Hepatocyte (in vitro differentiated cells): ENCODE data around the gene TAS1R3. TPM values are rescaled to one million over a fixed set of nuclear protein-coding genes. Genes with fewer than 3 reads are reported as not detected.

Source experiments
- DNase-seq: peaks from one replicate; pipeline ENCODE4 v3.0.0-alpha.2; 2016; ENCODE audit warnings: low spot score
- H2AFZ ChIP-seq: fragments of 200-600 bp; sonication (generic); 2 replicates; pipeline ENCODE4 v1.6.0; 2016; ENCODE audit warnings: antibody characterized with exemption, mild to moderate bottlenecking
- H3K27ac ChIP-seq: fragments of 200-600 bp; sonication (generic); 2 replicates; pipeline ENCODE4 v1.5.1; 2016; ENCODE audit warnings: mild to moderate bottlenecking
- H3K27me3 ChIP-seq: fragments of 200-600 bp; sonication (generic); 2 replicates; pipeline ENCODE4 v1.6.1; 2016
- H3K36me3 ChIP-seq: fragments of 200-600 bp; sonication (generic); replicated peaks from 2 replicates; pipeline ENCODE4 v1.5.1; 2016; ENCODE audit warnings: low read depth; ENCODE audit not compliant: insufficient read depth
- H3K4me1 ChIP-seq: fragments of 200-600 bp; sonication (generic); 2 replicates; pipeline ENCODE4 v1.5.1; 2016; ENCODE audit warnings: mild to moderate bottlenecking, moderate library complexity; ENCODE audit not compliant: insufficient read depth
- H3K4me2 ChIP-seq: fragments of 200-600 bp; sonication (generic); 2 replicates; pipeline ENCODE4 v1.6.0; 2016
- H3K4me3 ChIP-seq: fragments of 200-600 bp; sonication (generic); 2 replicates; pipeline ENCODE4 v1.5.1; 2016; ENCODE audit warnings: mild to moderate bottlenecking
- H3K79me2 ChIP-seq: fragments of 200-600 bp; sonication (generic); 2 replicates; pipeline ENCODE4 v1.6.0; 2017; ENCODE audit warnings: mild to moderate bottlenecking
- H3K9me2 ChIP-seq: fragments of 200-600 bp; sonication (generic); replicated peaks from 2 replicates; pipeline ENCODE4 v1.6.0; 2017; ENCODE audit warnings: mild to moderate bottlenecking; ENCODE audit not compliant: insufficient read depth
- H3K9me3 ChIP-seq: fragments of 200-600 bp; sonication (generic); 2 replicates; pipeline ENCODE4 v1.5.1; 2016; ENCODE audit warnings: low read depth, mild to moderate bottlenecking
- H4K20me1 ChIP-seq: fragments of 200-600 bp; sonication (generic); 2 replicates; pipeline ENCODE4 v1.6.0; 2016; ENCODE audit warnings: mild to moderate bottlenecking; ENCODE audit not compliant: insufficient read depth, poor library complexity, severe bottlenecking
- EZH2 ChIP-seq: fragments of 200-600 bp; sonication (generic); IDR thresholded peaks from 2 replicates; pipeline ENCODE4 v1.6.1; 2016; ENCODE audit warnings: antibody characterized with exemption, mild to moderate bottlenecking, borderline replicate concordance
- EZH2phosphoT487 ChIP-seq: fragments of 200-600 bp; sonication (generic); IDR thresholded peaks from one replicate; pipeline ENCODE4 v1.6.1; 2018; ENCODE audit warnings: antibody characterized with exemption, mild to moderate bottlenecking, low read depth, moderate library complexity; ENCODE audit not compliant: unreplicated experiment, severe bottlenecking
- WGBS: methylation state at CpG from one replicate; pipeline ENCODE4 v1.1.6; 2016; ENCODE audit warnings: low lambda C conversion rate; ENCODE audit errors: missing lambda C conversion rate; 5-methylcytosine and 5-hydroxymethylcytosine counted together
- polyA plus RNA-seq: library from polyadenylated mRNA; unstranded; fragments of >200 nt; fragmentation: Nextera tagmentation; extraction: Ambion mirVana; gene quantifications from 2 replicates; pipeline ENCODE4 v1.2.1, GENCODE V29; 2016
- total RNA-seq: library from RNA; depleted of rRNA; stranded (reverse); fragments of >200 nt; gene quantifications from 2 replicates; pipeline ENCODE4 v1.2.3, GENCODE V29; 2014
- TF ChIP-seq, protein P1 (sequence below): fragments of 200-600 bp; sonication (generic); IDR thresholded peaks from 2 replicates; pipeline ENCODE4 v1.5.1; 2016; ENCODE audit warnings: antibody characterized with exemption, mild to moderate bottlenecking; ENCODE audit not compliant: poor library complexity

The TAS1R3 gene
- total and polyA plus RNA-seq, 2 experiments from 2014 or later, result 0.17 to 0.42 TPM

DNA sequence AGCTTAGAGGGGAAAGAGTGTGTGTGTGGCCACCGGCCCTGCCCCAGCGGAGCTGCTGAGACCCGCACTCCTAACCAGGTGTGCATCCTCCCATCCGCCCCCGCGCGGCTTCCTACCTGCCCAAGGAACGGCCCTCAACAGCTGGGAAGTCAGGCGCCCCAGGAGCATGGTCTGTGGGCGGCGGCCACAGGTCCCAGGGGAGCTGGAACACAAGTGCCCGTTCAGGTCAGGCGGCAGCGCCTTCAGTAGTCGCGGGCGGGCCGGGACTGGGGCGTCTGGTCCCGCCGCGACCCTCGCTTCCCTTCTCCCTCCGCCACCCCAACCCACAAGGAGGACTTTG, 43.5 kb downstream of the TAS1R3 start:
- H3K4me2 ChIP-seq, result peak overlapping the region; percentile 97
- 3% methylated on average over 10 of the region's 24 CpGs for WGBS
- no peaks in the 10 kb centered on the region for H3K9me3 ChIP-seq
- no peaks in the 10 kb centered on the region for H3K36me3 ChIP-seq
- no peaks in the 10 kb centered on the region for H4K20me1 ChIP-seq
- H3K9me2 ChIP-seq, result no peaks in the 10 kb centered on the region
- no peak for DNase-seq
- peak overlapping the region; percentile 13 for H2AFZ ChIP-seq
- peaks cover 27% of the 10 kb centered on the region for H3K79me2 ChIP-seq
- TF ChIP-seq EZH2phosphoT487, result no peak
- TF ChIP-seq, protein P1, sequence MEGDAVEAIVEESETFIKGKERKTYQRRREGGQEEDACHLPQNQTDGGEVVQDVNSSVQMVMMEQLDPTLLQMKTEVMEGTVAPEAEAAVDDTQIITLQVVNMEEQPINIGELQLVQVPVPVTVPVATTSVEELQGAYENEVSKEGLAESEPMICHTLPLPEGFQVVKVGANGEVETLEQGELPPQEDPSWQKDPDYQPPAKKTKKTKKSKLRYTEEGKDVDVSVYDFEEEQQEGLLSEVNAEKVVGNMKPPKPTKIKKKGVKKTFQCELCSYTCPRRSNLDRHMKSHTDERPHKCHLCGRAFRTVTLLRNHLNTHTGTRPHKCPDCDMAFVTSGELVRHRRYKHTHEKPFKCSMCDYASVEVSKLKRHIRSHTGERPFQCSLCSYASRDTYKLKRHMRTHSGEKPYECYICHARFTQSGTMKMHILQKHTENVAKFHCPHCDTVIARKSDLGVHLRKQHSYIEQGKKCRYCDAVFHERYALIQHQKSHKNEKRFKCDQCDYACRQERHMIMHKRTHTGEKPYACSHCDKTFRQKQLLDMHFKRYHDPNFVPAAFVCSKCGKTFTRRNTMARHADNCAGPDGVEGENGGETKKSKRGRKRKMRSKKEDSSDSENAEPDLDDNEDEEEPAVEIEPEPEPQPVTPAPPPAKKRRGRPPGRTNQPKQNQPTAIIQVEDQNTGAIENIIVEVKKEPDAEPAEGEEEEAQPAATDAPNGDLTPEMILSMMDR, result no peak
- TF ChIP-seq EZH2, result no peak
- peak overlapping the region; percentile 52 for H3K4me3 ChIP-seq
- H3K4me1 ChIP-seq, result peaks cover 9% of the 10 kb centered on the region
- H3K27me3 ChIP-seq, result no peaks in the 10 kb centered on the region
- H3K27ac ChIP-seq, result peak overlapping the region; percentile 85

DNA sequence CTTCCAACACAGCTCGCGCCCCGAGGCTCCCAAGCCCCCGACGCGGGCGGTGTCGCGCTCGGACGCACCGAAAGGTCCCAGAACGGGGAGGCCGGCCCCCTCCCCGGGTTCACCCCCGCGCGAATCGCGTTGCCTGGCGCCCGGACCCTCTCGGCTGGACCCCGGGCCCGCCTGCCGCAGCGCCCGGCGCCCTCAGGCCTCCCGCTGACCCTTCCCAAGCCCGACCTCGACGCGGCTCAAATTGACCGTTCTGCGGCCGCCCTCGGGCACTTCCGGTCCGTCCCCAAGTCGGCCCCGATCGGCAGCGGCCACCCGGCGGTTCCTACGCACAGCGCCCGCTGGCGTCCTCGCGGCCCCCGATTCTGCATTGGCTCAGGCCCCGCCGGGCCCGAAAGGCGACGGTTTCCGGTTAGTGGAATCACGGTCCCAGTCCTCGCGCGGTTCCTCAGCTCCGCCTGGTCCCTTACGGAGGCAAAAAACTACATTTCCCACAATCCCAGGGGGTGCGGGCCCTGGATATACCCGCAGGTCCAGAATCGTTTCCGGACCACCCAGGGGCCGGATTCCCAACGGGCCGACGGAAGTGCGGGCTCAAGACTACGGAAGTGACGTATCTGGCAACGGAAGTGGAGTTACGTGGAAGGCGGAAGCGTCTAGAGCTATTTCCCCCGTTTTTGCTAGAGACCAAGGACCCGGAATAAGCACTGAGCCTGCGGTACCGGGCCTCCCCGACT, 44.0 kb downstream of the TAS1R3 start, which contains the start of gene AURKAIP1:
Gene AURKAIP1, minus strand, starts transcription at position 279 of the 734 bp plus-strand sequence. CDS start 451 bp downstream, outside the sequence.
- WGBS, result 1% methylated on average over 59 of the region's 85 CpGs

DNA sequence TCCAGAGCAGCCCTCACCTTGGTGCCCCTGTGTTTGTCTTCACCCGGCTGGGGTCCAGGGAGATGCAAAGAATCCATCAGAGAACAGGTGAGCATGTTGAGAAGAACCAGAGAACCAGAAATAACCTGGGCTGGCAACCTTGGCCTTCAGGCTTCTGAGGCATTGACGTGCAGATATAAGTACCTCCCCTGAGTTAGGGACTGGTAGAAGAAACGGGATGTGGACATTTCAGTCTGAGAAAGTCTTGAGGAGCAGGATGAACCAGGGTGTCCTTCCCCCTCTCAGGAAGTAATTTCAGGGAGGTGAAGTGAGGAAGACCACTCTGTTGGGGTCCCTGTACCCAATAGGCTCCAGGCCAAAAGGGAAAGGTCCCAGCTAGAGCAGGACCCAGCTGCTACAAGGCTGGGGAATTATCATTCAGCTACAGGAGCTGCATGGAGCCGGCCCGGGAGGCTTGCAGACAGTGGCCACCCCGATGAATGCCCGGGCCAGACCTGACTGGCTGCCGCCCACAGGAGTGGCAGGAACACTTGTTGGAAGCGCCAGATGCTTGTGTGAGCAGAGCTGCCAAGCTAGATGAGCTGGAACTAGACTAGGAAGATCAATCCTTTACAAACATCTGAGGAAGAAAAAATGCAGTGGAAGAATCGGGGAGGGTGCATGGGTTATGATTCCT, 45.6 kb downstream of the TAS1R3 start:
- Histone ChIP-seq H3K79me2 (peaks cover 27% of the 10 kb centered on the region), H2AFZ (no peak overlapping the region), H3K36me3 (no peaks in the 10 kb centered on the region), H3K4me1 (peaks cover 9% of the 10 kb centered on the region), H4K20me1 (no peaks in the 10 kb centered on the region), H3K9me2 (no peaks in the 10 kb centered on the region), H3K4me3 (no peak overlapping the region), H3K27me3 (no peaks in the 10 kb centered on the region), H3K4me2 (peak overlapping the region; percentile 90), H3K9me3 (no peaks in the 10 kb centered on the region), H3K27ac (no peak overlapping the region)
- no peak for DNase-seq
- TF ChIP-seq, protein P1, result no peak
- no peak for TF ChIP-seq EZH2phosphoT487
- no peak for TF ChIP-seq EZH2
- 91% methylated on average over 10 of the region's 10 CpGs for WGBS

More for the DNA sequence above, 44.0 kb downstream of the TAS1R3 start, which contains the start of gene AURKAIP1:
- TF ChIP-seq, protein P1, result no peak
- no peak for TF ChIP-seq EZH2
- no peak for TF ChIP-seq EZH2phosphoT487
- Histone ChIP-seq H3K79me2 (peaks cover 27% of the 10 kb centered on the region), H3K27me3 (no peaks in the 10 kb centered on the region), H3K27ac (peak within 1 kb of the TSS; percentile 96), H3K4me2 (peak within 1 kb of the TSS; percentile 97), H3K36me3 (no peaks in the 10 kb centered on the region), H3K4me3 (peak within 1 kb of the TSS; percentile 52), H3K9me2 (no peaks in the 10 kb centered on the region), H3K4me1 (peaks cover 9% of the 10 kb centered on the region), H2AFZ (peak within 1 kb of the TSS; percentile 32), H3K9me3 (no peaks in the 10 kb centered on the region), H4K20me1 (no peaks in the 10 kb centered on the region)
- DNase-seq, result peak; percentile 99
